ENCODE results near the gene PRTFDC1.
"Not testable (repeated sequence)": the region's sequence is repeated elsewhere in the genome, so short reads cannot be mapped to it uniquely, and the experiment has no call there.

The PRTFDC1 gene

DNA sequence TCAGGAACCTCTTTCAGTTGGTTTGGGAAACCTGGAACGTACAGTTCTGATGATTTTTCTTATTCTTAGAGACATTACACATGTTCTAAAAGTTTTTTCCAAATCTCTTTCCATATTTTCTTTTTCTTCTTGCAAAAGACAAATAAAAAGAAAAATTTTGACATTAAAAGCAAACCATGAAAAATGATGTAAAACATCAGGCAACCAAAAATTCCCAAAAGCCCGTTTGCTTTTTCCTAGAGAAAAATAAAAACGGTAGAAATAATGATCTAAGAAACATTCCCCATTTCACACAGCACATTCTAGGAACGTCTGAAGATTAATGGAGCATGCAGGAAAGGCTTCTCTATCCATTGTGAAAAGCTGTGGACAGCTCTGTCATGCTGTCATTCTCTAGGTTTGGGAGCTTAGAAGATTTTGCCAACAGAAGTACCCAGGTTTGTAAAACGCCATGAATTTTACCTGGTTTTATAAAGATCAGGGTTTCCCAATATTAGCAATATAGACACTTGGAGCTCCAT, 11.2 kb upstream of the PRTFDC1 start:
- no peak for DNase-seq

DNA sequence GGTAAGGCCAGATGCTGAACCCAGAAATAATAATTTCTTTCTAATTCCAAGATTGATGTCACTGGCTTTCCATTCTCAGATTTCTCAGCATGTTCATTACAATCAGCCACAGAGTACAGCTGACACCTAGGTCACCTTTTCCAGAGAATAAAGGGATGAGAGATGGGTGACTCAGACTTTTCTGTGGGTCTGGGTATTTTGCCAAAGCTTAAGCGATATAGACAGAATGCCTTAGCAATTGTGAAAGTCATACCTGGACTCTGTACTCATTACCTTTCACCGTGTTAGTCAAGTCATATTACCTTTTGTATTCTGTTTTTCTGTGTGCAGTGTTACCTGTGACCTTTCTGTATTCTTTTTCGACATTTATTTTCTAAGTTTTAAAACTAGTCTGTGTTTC, 10.6 kb upstream of the PRTFDC1 start:
- no peak for DNase-seq

DNA sequence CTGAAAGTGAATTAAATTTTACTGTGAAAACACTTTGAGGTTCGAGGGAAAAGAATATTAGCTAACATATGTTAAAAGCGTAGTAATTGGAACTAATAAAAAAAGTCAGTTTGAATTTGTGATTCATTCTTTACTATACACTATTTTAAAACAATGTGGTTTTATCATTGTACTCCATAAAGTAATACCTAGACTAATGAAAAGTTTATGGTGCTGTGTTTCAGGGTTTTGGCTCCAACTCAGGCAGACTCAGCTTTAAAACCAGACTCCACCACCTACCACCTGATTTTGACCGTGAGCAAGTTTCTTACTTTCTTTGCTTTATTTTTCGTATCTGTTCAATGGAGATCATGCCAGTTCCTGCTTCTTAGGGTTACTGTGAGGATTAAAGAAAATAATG, 9.2 kb upstream of the PRTFDC1 start:
- no peak for DNase-seq

DNA sequence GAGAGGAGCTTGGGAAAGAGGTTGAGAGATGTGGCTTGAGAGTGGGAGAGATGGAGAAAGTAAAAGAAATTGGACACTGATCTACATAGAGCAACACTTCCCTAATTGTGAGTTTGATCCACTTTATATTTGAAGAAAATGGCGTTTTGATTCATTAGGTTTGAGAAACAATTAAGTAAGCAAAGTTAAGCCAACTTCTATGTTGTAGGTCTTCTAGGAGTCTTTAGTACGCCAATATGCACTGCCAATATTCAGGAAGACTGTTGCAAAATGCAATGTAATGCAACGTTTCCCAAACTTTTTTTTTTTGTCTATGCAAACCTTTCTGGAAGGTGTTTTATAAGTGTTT, 7.0 kb upstream of the PRTFDC1 start:
- DNase-seq: no peak

DNA sequence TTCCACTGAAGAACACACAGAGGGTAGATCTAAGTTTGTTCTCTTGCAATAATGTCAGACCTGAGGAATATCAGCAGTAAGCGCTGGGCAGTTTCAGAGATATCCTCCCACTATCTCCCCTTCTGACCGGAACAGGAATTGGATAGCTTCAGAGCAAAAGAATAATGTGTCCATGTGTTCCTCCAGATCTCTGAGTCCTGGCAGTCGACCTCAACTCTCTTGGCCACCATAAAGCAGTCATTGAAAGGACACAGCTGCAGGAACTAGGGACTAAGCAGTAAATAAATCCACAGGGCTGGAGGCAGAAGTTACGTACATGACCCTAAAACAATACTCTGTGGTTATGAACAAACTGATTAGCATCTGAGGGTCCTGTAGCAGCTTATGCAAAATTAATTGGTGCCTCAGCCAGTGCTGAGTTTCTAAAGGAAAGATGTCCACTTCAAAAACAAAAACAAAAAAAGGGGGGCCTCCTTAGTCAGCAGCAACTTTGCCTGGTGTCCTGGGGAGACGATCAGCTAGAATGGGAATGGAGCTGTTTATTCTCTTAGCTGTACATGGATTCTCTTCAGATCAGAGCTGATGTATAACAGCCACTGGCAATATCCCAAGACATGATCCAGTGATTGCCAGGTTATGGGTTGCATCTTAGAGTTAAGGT, 6.4 kb upstream of the PRTFDC1 start:
- no peak for DNase-seq

DNA sequence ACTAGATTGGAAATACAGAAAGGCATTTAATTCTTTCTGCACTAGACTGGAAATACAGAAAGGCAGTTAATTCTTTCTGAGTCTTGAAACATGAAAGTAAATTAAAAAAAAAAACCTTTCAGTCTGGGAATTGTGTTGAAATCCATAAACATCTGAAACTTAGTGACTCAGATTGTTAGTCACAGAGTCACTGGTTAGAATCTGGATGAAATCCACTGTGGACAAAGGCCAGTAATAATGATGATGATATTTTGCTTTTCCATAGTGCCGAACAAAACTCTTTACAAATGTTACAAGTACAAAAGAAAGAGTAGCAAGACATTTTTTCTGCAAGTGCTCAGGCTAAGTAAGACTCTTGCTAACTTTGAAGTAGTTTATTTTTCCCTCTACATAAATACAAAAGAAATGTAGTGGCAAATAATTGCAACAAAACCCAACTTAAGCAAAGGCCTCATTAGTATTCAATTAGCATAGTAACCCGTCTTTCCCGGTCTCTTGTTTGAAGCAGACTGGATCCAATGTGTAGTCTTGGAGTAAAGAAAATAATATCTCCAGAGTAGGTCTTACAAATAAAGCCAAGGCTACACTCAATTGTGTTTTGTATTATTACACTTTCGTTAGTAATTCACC, 5.8 kb upstream of the PRTFDC1 start:
- no peak for DNase-seq

DNA sequence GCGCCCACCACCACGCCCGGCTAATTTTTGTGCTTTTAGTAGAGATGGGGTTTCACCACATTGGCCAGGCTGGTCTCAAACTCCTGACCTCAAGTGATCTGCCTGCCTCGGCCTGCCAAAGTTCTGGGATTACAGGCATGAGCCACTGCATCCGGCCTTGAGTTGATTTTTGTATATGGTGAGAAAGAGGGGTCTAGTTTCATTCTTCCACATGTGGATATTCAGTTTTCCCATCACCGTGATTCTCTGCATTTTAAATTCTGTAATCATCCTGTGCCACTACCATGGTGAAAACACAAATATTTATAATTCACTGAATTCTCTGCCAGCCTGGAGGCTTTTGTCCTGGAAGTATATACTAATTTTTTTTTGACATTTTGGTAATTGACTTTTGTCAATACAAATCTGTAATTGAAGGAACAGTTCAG, 5.2 kb upstream of the PRTFDC1 start:
- DNase-seq: not testable (repeated sequence)

DNA sequence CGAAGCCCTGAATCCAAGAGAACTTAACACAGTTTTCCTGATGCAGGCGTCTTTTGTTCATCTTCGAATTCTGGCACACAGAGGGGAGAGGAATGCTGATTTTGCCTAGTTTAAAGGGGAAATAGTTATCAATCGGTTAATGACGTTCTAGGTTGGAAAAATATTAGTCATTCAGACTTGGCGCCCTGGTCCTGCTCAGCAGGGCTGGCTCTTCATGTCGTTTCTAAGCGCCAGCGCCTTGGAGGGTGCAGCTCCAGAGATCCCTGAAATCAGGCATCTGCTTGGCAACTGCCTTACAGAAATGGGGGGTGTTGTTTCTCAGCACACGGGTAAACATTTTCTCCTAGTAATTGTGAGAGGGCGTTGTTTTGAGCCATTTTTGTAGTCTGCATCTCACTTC, 1.3 kb upstream of the PRTFDC1 start:
- DNase-seq: no peak

DNA sequence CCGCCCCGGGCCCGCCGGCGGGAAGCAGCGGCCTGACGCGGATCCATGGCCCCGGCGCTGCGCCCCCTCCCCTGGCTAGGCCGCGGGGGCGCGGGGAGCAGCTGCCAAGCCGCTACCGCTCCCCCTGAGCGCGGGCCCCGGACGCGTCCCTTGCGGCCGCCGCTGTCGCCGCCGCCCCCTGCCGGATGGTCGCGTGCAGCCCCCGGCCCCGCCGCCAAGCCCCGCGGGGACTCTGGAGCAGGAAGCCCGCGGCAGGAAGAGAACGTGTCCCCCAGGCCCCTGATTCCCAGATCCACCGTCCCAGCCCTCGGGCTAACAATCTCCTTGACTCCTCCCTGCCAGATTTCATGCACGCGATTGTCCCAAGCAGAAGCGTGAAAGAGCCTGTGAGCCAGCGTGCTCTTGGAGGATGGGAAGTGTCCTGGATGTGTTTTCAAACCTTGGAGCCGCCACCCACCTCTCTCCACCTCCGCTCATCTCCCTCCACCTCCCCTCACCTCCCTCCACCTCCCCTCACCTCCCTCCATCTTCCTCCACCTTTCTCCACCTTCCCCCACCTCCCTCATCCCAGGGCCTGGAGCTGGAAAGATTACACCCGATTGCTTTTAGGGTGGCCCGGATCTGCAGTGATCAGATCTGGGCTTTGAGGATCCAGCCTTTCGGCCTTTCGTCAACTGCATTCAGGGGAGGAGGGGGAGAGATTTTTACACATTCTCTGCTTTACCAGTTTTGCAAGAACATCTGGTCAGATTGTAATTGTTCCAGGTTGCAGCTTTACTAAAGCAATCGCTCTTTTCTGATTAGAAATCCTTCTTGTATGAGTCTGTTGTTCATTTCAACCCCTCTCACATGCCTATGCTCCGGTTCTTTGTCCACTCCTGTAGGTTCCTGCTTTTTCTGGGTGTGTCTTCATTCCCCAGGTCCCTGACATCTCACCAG, 570 bp upstream of the PRTFDC1 start:
- DNase-seq: peak; percentile 39

DNA sequence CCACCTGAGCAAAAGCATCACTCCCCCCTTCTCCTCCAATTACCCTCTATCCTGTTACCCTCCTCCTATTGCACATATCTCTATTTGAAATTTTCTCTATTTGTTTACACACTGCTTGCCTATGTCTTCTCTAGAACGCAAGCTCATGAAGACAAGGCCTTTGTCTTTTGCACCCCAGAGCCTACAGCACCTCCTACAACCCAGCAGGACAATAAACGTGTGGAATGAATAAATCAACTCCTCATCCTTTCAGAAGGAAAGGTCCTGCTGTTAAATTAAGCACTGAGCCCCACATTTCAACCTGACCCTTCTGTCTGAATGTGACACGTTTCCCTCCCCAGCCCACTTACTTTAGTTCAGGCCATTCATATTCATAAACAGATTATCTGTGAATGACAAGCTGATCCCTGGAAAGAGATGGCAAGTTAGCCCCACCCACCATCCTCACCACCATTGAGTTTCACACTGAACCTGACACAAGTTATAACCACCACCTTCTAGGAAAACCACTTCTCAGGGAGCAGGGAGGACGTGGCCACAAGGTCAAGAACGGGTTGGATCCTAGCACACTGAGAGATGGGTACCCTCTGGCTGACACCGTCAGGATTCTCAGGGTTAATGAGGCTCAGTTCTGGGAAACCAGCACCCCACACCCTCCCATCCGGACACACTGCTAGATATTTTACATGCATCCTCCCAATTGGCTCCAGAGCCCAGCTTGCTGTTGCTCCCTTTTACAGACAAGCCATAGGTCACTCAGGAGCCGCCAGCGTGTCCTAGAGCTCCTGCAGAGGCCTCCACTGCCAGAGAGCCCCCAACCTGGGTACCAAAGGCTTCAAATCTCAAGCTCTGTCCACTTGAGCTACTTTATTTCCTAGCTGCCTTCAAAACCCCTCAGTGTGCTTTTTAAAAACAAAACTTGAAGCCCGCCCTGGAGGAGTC, 934 bp downstream of the PRTFDC1 start:
- DNase-seq: no peak

DNA sequence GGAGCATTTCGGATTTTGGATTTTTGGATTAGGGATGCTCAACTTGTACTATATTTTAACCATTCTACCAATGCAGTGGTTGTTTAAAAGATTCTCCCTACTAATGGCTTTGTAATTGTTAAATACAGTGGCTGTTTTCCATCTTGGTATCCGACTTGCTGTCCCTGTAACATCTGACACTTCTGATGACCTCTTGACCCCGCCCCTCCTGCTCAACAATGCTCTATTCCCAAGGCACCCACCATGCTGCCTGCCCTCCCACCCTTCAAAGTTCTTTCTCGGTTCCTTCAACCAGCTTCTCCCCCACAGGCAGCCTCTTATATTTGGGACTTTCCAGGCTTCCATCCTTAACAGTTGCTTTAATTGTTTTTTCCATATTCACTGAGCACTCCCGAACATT, 2.0 kb downstream of the PRTFDC1 start:
- DNase-seq: no peak

DNA sequence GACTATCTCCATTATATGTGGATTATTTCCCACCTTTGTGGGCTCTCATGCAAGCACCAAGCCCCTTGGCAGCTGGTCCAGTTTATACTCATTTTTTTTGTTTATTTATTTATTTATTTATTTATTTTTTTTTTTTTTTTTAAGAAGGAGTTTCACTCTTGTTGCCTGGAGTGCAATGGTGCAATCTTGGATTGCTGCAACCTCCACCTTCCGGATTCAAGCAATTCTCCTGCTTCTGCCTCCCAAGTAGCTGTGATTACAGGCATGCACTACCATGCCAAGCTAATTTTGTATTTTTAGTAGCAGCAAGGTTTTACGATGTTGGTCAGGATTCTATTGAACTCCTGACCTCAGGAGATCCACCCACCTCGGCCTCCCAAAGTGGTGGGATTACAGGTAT, 2.8 kb downstream of the PRTFDC1 start:
- no peak for DNase-seq

DNA sequence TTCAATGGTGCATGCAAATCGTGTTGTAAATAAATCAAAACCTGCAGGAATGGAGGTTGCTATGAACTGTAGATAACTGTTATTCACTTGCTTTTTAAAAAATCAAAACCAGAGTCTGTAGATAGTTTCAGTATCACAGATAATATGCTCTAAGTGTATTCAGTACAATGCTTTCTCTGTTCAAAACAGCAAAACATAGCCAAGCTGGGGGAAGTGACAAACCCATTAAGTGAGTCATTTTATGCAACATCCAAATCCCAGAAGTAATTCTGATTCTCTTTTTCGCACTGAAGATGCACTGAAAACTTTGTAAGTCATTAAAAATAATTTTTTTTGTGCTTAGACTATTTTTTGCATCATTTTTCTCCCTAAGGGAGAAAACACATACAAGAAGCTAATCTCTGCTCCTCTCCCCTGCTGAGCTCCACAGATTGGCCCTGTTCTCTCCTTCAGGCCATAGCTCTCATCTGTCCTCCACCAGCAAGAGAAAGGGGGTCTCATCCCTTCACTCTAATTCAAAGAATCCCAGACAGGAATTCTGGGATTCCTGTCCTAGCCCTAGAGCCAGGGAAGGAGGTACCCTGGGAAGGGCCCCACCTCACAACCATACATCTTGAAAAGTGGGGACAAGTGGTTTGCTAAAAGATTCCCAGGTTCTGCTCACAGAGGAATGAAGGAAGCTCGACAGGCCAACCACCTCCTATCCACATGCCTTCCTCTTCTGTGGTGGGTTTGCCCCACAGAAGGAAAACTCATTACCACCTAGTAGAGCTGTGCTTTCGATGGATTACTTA, 4.9 kb downstream of the PRTFDC1 start:
- no peak for DNase-seq

DNA sequence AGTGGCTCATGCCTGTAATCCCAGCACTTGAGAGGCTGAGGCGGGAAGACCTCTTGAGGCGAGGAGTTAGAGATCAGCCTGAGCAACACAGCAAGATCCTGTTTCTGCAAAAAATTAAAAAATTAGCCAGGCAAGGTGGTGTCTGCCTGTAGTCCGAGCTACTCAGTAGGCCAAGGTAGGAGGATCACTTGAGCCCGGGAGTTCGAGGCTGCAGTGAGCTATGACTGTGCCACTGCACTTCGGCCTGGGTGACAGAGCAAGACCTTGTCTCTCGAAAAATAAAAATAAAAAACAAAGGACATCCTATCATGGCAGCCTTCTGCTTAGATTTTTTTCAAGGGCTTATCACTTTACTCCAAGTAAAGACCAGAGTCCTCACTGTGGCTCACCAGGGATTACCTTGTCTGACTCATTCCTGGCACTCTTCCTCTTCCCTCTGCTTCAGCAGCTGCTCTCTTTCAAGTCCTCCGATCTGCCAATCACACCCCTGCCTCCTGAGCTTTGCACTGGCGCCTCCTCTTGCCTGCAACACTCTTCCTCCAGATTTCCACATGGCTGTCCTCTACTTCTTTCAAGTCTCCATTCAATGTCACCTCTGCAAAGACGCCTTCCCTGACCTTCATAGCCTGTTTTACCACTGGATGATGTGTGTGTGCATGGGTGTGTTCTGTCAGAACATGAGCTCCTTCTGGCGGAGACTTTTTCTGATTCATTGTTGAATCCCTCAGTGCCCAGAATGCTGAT, 7.7 kb downstream of the PRTFDC1 start:
- no peak for DNase-seq

DNA sequence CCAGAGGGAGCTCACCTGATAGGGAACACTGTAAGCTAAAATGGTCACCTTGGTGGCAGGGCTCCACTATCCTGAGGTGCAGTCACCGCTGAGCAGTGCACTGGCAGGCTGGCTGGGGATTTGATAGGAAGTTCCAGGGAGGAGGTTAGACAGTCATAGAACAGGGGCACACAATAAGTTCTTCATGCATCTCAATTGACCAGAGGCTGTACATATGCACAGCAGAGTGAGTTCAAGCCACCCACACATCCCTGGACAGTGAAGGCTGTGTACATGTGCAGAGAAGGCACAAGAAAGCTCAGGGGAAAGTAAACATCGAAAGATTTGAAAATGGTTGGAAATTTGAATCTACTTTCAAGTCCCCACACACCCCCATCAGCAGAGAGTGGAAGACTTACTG, 13.9 kb downstream of the PRTFDC1 start:
- DNase-seq: no peak

DNA sequence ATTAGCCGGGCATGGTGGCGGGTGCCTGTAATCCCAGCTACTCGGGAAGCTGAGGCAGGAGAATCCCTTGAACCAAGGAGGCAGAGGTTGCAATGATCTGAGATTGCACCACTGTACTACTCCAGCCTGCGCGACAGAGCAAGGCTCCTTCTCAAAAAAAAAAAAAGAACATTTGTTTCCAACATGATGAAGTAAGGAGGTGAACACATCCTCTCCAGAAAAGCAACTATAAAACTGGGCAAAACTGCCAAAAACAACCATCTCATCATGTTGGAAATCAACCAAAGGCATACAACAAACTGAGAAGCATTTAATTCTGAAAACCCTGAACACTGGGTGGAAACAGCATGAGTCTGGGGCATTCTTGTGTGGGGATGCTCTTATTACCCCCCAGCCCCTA, 14.3 kb downstream of the PRTFDC1 start:
- DNase-seq: no peak

DNA sequence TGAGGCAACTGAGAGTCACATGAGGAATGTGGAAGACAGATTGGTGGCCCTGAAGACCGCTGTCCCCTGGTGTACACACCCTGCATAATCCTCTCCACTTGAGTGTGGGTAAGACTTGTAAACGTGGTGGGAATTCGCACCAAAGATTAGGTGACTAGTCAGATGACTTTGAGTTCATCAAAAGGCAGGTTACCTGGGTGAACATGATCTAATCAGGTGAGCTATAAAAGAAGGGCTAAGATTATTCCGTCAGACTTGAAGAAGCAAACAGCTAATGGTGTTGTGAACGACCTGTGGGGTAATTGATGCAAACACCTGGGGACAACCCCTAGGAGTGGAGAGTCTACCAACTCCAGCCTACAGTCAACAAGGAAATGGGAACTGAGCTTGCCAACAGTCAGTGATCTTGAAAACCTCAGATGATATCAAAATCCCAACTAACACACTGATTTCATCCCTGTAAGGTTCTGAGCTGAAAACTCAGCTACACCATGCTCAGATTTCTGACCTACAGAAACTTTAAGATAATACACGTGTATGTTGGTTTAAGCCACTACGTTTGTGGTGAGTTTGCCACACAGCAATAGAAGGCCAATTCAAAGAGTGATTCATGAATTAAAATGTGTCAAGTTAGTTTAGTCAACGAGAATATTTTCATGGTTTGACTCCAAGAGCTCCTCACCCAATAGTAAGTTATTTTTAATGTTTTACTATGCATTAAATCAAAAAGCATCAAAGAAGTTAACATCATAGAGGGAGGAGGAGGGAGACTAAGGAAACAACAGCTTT, 16.7 kb downstream of the PRTFDC1 start:
- no peak for DNase-seq

DNA sequence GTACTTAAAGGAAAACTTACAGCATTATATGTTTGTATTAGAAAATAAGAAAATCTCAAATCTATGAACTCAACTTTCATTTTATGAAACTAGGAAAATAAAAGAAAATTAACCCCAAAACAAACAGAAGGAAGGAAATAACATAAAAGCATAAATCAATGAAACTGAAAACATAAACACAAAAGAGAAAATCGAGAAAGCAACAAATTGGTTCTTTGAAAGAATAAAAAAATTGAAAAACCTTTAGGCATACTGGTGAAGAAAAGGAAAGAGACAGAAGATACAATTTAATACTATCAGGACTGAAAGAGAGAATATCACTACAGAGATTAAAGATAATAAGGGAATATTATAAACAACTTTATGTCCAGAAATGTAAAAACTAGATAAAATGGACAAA, 21.2 kb downstream of the PRTFDC1 start:
- no peak for DNase-seq

DNA sequence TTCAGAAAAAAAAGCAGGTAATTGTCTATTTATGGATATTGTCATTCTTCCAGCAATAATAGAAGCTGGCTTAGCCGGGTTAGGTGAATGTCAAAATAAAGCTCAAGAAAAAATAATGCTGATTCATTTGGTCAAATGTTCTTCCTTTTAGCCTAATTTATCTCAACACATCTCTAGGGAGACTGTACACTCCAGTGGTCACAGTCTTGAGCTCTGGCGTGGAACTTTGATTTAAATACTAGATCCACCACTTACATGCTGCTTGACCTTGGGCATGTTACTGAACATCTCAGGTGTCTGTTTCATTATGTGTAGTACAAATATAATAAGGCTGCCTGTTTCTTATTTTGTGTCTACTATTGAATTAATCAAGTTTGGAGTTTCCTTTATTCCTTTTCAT, 22.0 kb downstream of the PRTFDC1 start:
- no peak for DNase-seq

DNA sequence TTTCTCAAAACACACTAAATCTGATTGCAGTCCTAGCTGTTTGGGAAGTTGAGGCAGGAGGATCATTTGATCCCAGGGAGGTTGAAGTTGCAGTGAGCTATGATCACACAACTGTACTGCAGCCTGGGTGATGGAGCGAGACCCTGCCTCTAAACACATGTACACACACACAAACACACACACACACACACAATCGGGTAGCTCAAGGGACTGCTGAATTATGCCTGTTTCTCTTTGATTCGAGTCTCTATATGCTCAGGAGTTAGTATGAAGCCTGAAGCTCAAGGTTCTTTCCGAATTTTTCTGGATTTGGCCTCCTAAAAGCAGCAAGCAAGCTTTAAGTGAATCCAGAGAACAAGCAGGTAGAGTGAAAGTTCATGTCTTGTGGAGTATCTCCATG, 22.5 kb downstream of the PRTFDC1 start:
- DNase-seq: no peak
